ENCODE results near the gene NAA38.

NAA38 gene

GRCh38 chr17:7885367-7886226 is 28.2 kb upstream of the NAA38 start:
- no peak for TF ChIP-seq CTCF (conservative IDR thresholded peaks at IDR 0.05; ENCODE audit: low read depth, low read length)
- peak; percentile 27 for DNase-seq (ENCODE audit: low read depth)
- H3K4me3 ChIP-seq (ENCODE audit: low read depth, low read length) = peak overlapping the region; percentile 86

- no peak for TF ChIP-seq CTCF (conservative IDR thresholded peaks at IDR 0.05; ENCODE audit: low read depth, low read length)
- H3K4me3 ChIP-seq (ENCODE audit: low read depth, low read length) = peak overlapping the region; percentile 86
- DNase-seq (ENCODE audit: low read depth) = no peak
Measured at GRCh38 chr17:7884581-7885366, 27.4 kb upstream of the NAA38 start.

- TF ChIP-seq CTCF (conservative IDR thresholded peaks at IDR 0.05; ENCODE audit: low read depth, low read length) = no peak
- H3K4me3 ChIP-seq (ENCODE audit: low read depth, low read length) = peak overlapping the region; percentile 86
- DNase-seq (ENCODE audit: low read depth) = peak; percentile 54
Measured at GRCh38 chr17:7883781-7884386, 26.5 kb upstream of the NAA38 start.

GRCh38 chr17:7882629-7883028 is 25.3 kb upstream of the NAA38 start:
- H3K4me3 ChIP-seq (ENCODE audit: low read depth, low read length) = no peak overlapping the region
- no peak for DNase-seq (ENCODE audit: low read depth)
- no peak for TF ChIP-seq CTCF (conservative IDR thresholded peaks at IDR 0.05; ENCODE audit: low read depth, low read length)

- no peak overlapping the region for H3K4me3 ChIP-seq (ENCODE audit: low read depth, low read length)
- TF ChIP-seq CTCF (conservative IDR thresholded peaks at IDR 0.05; ENCODE audit: low read depth, low read length) = no peak
Measured at GRCh38 chr17:7882068-7882467, 24.7 kb upstream of the NAA38 start.

GRCh38 chr17:7881276-7882054 is 24.1 kb upstream of the NAA38 start:
- DNase-seq (ENCODE audit: low read depth) = peak; percentile 24
- no peak overlapping the region for H3K4me3 ChIP-seq (ENCODE audit: low read depth, low read length)
- TF ChIP-seq CTCF (conservative IDR thresholded peaks at IDR 0.05; ENCODE audit: low read depth, low read length) = no peak

More at GRCh38 chr17:7882068-7882467, 24.7 kb upstream of the NAA38 start:
- DNase-seq (ENCODE audit: low read depth) = no peak

Measured in choroid plexus epithelial cell (primary cell).